Measurements from ENCODE around the gene ECI2.
A peak's percentile ranks its signal among the peaks of the same experiment; 100 is the strongest.

Gene ECI2

GRCh38 chr6:4134841-4135664 is at the start of gene ECI2:
ECI2 (minus strand) TSS chr6:4135575; CDS start chr6:4135560, 15 bp downstream.
- no peak for DNase-seq

GRCh38 chr6:4180652-4181255 is 45.4 kb upstream of the ECI2 start:
- DNase-seq: no peak

- DNase-seq: no peak
Observed at GRCh38 chr6:4179960-4180651, 44.7 kb upstream of the ECI2 start.

- DNase-seq: no peak
Observed at GRCh38 chr6:4178737-4179333, 43.5 kb upstream of the ECI2 start.

GRCh38 chr6:4176907-4177306 is 41.5 kb upstream of the ECI2 start:
- DNase-seq: no peak

GRCh38 chr6:4174042-4174441 is 38.7 kb upstream of the ECI2 start:
- no peak for DNase-seq

- no peak for DNase-seq
Observed at GRCh38 chr6:4172368-4172767, 37.0 kb upstream of the ECI2 start.

- no peak for DNase-seq
Observed at GRCh38 chr6:4170297-4170696, 34.9 kb upstream of the ECI2 start.

GRCh38 chr6:4169028-4169789 is 33.8 kb upstream of the ECI2 start:
- no peak for DNase-seq

- DNase-seq: no peak
Observed at GRCh38 chr6:4167833-4168232, 32.5 kb upstream of the ECI2 start.

GRCh38 chr6:4167123-4167522 is 31.7 kb upstream of the ECI2 start:
- no peak for DNase-seq

GRCh38 chr6:4164456-4164855 is 29.1 kb upstream of the ECI2 start:
- DNase-seq: no peak

GRCh38 chr6:4164117-4164442 is 28.7 kb upstream of the ECI2 start:
- no peak for DNase-seq

- DNase-seq: no peak
Observed at GRCh38 chr6:4163408-4164116, 28.2 kb upstream of the ECI2 start.

GRCh38 chr6:4162370-4162769 is 27.0 kb upstream of the ECI2 start:
- no peak for DNase-seq

GRCh38 chr6:4159491-4159890 is 24.1 kb upstream of the ECI2 start:
- DNase-seq: no peak

GRCh38 chr6:4157506-4157905 is 22.1 kb upstream of the ECI2 start:
- DNase-seq: no peak

- peak; percentile 84 for DNase-seq
Observed at GRCh38 chr6:4155848-4156466, 20.6 kb upstream of the ECI2 start.

- DNase-seq: no peak
Observed at GRCh38 chr6:4153514-4153985, 18.2 kb upstream of the ECI2 start.

GRCh38 chr6:4145083-4145482 is 9.7 kb upstream of the ECI2 start:
- DNase-seq: no peak

GRCh38 chr6:4139272-4139671 is 3.9 kb upstream of the ECI2 start:
- DNase-seq: no peak

GRCh38 chr6:4138186-4138585 is 2.8 kb upstream of the ECI2 start:
- no peak for DNase-seq

Data from CD4-positive, alpha-beta T cell treated with Interleukin-17A for 1 hour (primary cell).